ENCODE measurements around the gene MS4A6E.
"Not testable (repeated sequence)": the region's sequence is repeated elsewhere in the genome, so short reads cannot be mapped to it uniquely, and the experiment has no call there.

MS4A6E gene

GRCh38 chr11:60363542-60364470 lies 36.8 kb downstream of the MS4A6E start:
- Histone ChIP-seq H3K27me3 (ENCODE audit: control insufficient read depth, insufficient read depth, low read length) (no peaks in the 10 kb centered on the region), H3K36me3 (ENCODE audit: control insufficient read depth, insufficient read depth, low read length) (no peaks in the 10 kb centered on the region), H3K9me3 (ENCODE audit: control insufficient read depth, insufficient read depth, low read length) (peaks cover 20% of the 10 kb centered on the region), H3K4me1 (ENCODE audit: control insufficient read depth, insufficient read depth, low read length) (peaks cover 11% of the 10 kb centered on the region), H3K4me3 (ENCODE audit: low read depth, low read length) (no peak overlapping the region), H3K9ac (ENCODE audit: low read depth, low read length) (no peak overlapping the region)

- H3K9ac ChIP-seq (ENCODE audit: low read depth, low read length); H3K36me3 ChIP-seq (ENCODE audit: control insufficient read depth, insufficient read depth, low read length); H3K9me3 ChIP-seq (ENCODE audit: control insufficient read depth, insufficient read depth, low read length); H3K4me3 ChIP-seq (ENCODE audit: low read depth, low read length); H3K27me3 ChIP-seq (ENCODE audit: control insufficient read depth, insufficient read depth, low read length): not testable (repeated sequence)
- H3K4me1 ChIP-seq (ENCODE audit: control insufficient read depth, insufficient read depth, low read length) = peaks cover 11% of the 10 kb centered on the region
Observed at GRCh38 chr11:60366262-60366904, 39.3 kb downstream of the MS4A6E start.

GRCh38 chr11:60367009-60367408 lies 40.0 kb downstream of the MS4A6E start:
- Histone ChIP-seq H3K9me3 (ENCODE audit: control insufficient read depth, insufficient read depth, low read length) (no peaks in the 10 kb centered on the region), H3K4me3 (ENCODE audit: low read depth, low read length) (no peak overlapping the region), H3K4me1 (ENCODE audit: control insufficient read depth, insufficient read depth, low read length) (peaks cover 11% of the 10 kb centered on the region), H3K36me3 (ENCODE audit: control insufficient read depth, insufficient read depth, low read length) (no peaks in the 10 kb centered on the region), H3K27me3 (ENCODE audit: control insufficient read depth, insufficient read depth, low read length) (no peaks in the 10 kb centered on the region), H3K9ac (ENCODE audit: low read depth, low read length) (no peak overlapping the region)

DNA sequence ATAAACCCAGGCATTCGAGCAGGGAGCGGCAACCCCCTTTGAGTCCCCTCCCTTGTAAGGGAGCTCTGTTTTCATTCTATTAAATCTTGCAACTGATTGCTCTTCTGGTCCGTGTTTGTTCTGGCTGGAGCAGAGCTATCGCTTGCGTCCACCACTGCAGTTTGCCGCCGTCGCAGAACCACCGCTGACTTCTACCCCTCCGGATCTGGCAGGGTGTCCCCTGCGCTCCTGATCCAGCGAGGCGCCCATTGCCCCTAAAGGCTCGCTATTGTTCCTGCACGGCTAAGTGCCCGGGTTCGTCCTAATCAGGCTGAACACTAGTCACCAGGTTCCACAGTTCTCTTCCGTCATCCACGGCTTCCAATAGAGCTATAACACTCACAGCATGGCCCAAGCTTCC lies 40.8 kb downstream of the MS4A6E start:
- peaks cover 11% of the 10 kb centered on the region for H3K4me1 ChIP-seq (ENCODE audit: control insufficient read depth, insufficient read depth, low read length)
- no peaks in the 10 kb centered on the region for H3K9me3 ChIP-seq (ENCODE audit: control insufficient read depth, insufficient read depth, low read length)
- H3K4me3 ChIP-seq (ENCODE audit: low read depth, low read length) = no peak overlapping the region
- no peaks in the 10 kb centered on the region for H3K27me3 ChIP-seq (ENCODE audit: control insufficient read depth, insufficient read depth, low read length)
- no peaks in the 10 kb centered on the region for H3K36me3 ChIP-seq (ENCODE audit: control insufficient read depth, insufficient read depth, low read length)
- H3K9ac ChIP-seq (ENCODE audit: low read depth, low read length) = no peak overlapping the region

- no peak overlapping the region for H3K4me3 ChIP-seq (ENCODE audit: low read depth, low read length)
- no peaks in the 10 kb centered on the region for H3K27me3 ChIP-seq (ENCODE audit: control insufficient read depth, insufficient read depth, low read length)
- H3K9me3 ChIP-seq (ENCODE audit: control insufficient read depth, insufficient read depth, low read length) = no peaks in the 10 kb centered on the region
- no peaks in the 10 kb centered on the region for H3K36me3 ChIP-seq (ENCODE audit: control insufficient read depth, insufficient read depth, low read length)
- no peak overlapping the region for H3K9ac ChIP-seq (ENCODE audit: low read depth, low read length)
- H3K4me1 ChIP-seq (ENCODE audit: control insufficient read depth, insufficient read depth, low read length) = no peaks in the 10 kb centered on the region
Observed at GRCh38 chr11:60370252-60370810, 43.3 kb downstream of the MS4A6E start.

- no peak overlapping the region for H3K9ac ChIP-seq (ENCODE audit: low read depth, low read length)
- no peak overlapping the region for H3K4me3 ChIP-seq (ENCODE audit: low read depth, low read length)
- H3K4me1 ChIP-seq (ENCODE audit: control insufficient read depth, insufficient read depth, low read length) = no peaks in the 10 kb centered on the region
- H3K27me3 ChIP-seq (ENCODE audit: control insufficient read depth, insufficient read depth, low read length) = no peaks in the 10 kb centered on the region
- H3K36me3 ChIP-seq (ENCODE audit: control insufficient read depth, insufficient read depth, low read length) = no peaks in the 10 kb centered on the region
- no peaks in the 10 kb centered on the region for H3K9me3 ChIP-seq (ENCODE audit: control insufficient read depth, insufficient read depth, low read length)
Observed at GRCh38 chr11:60370811-60371298, 43.8 kb downstream of the MS4A6E start.

GRCh38 chr11:60371386-60371785 lies 44.3 kb downstream of the MS4A6E start:
- Histone ChIP-seq H3K4me1 (ENCODE audit: control insufficient read depth, insufficient read depth, low read length) (no peaks in the 10 kb centered on the region), H3K9ac (ENCODE audit: low read depth, low read length) (no peak overlapping the region), H3K9me3 (ENCODE audit: control insufficient read depth, insufficient read depth, low read length) (no peaks in the 10 kb centered on the region), H3K36me3 (ENCODE audit: control insufficient read depth, insufficient read depth, low read length) (no peaks in the 10 kb centered on the region), H3K4me3 (ENCODE audit: low read depth, low read length) (no peak overlapping the region), H3K27me3 (ENCODE audit: control insufficient read depth, insufficient read depth, low read length) (no peaks in the 10 kb centered on the region)

DNA sequence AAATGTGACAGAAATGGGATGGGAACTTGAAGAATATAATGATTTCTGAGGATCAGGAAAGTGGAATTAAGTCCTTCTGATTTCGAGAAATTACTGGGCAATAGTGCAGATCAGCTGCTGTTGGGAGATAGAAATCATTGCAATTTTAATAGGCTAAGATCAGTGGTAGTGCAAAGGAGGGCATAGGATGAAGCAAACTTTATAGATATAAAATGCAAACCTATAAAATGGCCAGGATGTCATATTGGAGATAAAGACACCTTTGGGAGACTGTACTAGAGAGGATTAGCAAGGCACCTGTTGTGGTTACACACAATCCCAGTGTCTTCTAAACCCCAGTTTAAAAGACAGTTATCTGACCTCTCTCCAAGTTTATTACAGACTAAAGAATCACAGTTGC lies 44.8 kb downstream of the MS4A6E start:
- Histone ChIP-seq H3K4me3 (ENCODE audit: low read depth, low read length) (no peak overlapping the region), H3K9ac (ENCODE audit: low read depth, low read length) (no peak overlapping the region), H3K4me1 (ENCODE audit: control insufficient read depth, insufficient read depth, low read length) (no peaks in the 10 kb centered on the region)

DNA sequence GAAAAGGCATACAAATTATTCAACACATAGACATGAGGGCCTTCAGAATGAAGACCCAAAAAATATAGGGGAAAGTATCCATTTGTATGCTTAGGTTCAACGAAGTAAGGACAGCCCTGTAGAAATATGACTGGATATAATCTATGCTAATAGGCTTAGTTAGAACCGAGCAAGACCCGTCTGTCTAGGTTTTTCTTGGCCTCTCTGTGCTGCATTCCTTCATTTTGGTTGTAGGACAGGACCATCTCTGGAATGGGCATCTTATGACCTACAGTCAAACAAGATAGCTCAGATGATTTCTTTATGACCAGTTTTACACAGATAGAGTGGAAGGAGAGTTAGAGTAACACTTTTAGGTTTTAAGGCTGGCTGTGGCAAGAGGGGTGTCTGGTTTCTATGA lies 45.7 kb downstream of the MS4A6E start:
- Histone ChIP-seq H3K9me3 (ENCODE audit: control insufficient read depth, insufficient read depth, low read length) (no peaks in the 10 kb centered on the region), H3K27me3 (ENCODE audit: control insufficient read depth, insufficient read depth, low read length) (no peaks in the 10 kb centered on the region), H3K9ac (ENCODE audit: low read depth, low read length) (no peak overlapping the region), H3K4me1 (ENCODE audit: control insufficient read depth, insufficient read depth, low read length) (no peaks in the 10 kb centered on the region), H3K36me3 (ENCODE audit: control insufficient read depth, insufficient read depth, low read length) (no peaks in the 10 kb centered on the region), H3K4me3 (ENCODE audit: low read depth, low read length) (no peak overlapping the region)

More for the DNA sequence above, 44.8 kb downstream of the MS4A6E start:
- H3K36me3 ChIP-seq (ENCODE audit: control insufficient read depth, insufficient read depth, low read length) = no peaks in the 10 kb centered on the region
- no peaks in the 10 kb centered on the region for H3K9me3 ChIP-seq (ENCODE audit: control insufficient read depth, insufficient read depth, low read length)
- H3K27me3 ChIP-seq (ENCODE audit: control insufficient read depth, insufficient read depth, low read length) = no peaks in the 10 kb centered on the region

DNA sequence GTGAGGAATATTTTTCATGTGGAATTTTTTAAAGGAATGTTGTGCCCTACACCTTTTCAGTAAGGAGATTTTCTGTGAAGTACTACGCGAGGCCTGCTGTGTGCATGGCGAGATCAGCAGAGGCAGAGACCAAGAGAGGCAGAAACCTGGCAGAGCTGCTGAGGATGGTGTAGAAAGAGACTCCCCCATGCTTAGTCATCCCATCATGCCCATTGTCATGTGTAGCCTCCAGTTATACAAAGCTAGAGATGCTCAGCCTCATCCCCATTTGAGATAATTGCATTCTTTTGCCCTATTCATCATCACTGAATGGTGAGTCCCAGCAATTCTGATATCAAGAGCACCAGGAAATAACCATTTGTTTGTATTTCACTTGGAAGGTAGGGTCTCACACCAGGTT lies 48.3 kb downstream of the MS4A6E start:
- Histone ChIP-seq H3K9me3 (ENCODE audit: control insufficient read depth, insufficient read depth, low read length) (no peaks in the 10 kb centered on the region), H3K4me1 (ENCODE audit: control insufficient read depth, insufficient read depth, low read length) (no peaks in the 10 kb centered on the region), H3K9ac (ENCODE audit: low read depth, low read length) (no peak overlapping the region), H3K4me3 (ENCODE audit: low read depth, low read length) (no peak overlapping the region), H3K27me3 (ENCODE audit: control insufficient read depth, insufficient read depth, low read length) (no peaks in the 10 kb centered on the region), H3K36me3 (ENCODE audit: control insufficient read depth, insufficient read depth, low read length) (no peaks in the 10 kb centered on the region)

DNA sequence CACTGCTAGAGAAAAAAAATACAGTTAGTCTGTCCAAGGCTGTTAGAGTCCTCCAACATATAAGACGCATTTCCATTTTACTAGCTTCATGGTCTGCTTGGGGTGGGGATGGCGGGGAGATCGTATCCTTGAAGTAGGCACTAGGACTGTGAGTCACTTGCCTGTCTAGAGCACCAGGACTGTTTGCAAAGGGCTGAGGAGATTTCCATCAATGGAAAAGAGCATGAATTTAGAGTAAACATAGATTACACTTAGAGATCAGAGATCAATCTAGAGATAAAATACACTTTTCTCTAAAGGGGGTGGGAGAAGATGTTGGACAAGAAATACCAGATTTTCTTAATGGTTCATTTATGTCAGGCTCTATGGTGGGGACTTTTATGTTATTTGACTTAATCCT lies 49.5 kb downstream of the MS4A6E start:
- Histone ChIP-seq H3K36me3 (ENCODE audit: control insufficient read depth, insufficient read depth, low read length) (no peaks in the 10 kb centered on the region), H3K4me3 (ENCODE audit: low read depth, low read length) (no peak overlapping the region), H3K4me1 (ENCODE audit: control insufficient read depth, insufficient read depth, low read length) (no peaks in the 10 kb centered on the region), H3K9ac (ENCODE audit: low read depth, low read length) (no peak overlapping the region), H3K9me3 (ENCODE audit: control insufficient read depth, insufficient read depth, low read length) (no peaks in the 10 kb centered on the region), H3K27me3 (ENCODE audit: control insufficient read depth, insufficient read depth, low read length) (no peaks in the 10 kb centered on the region)
